Daoy (cell line): Measurements from ENCODE around the gene AXIN1. TPM values are rescaled to one million over a fixed set of nuclear protein-coding genes. Genes with fewer than 3 reads are reported as not detected.
"Not testable (repeated sequence)": the region's sequence is repeated elsewhere in the genome, so short reads cannot be mapped to it uniquely, and the experiment has no call there.

ENCODE experiments used
- DNase-seq: peaks from one replicate; pipeline ENCODE4 v3.0.0-alpha.2; 2015; ENCODE audit warnings: low read depth
- total RNA-seq: library from RNA; depleted of rRNA; stranded (reverse); fragments of >200 nt; shearing (Covaris generic); gene quantifications from 2 replicates; pipeline ENCODE4 v1.2.3, GENCODE V29; 2014; rRNA removed

AXIN1 gene, protein sequence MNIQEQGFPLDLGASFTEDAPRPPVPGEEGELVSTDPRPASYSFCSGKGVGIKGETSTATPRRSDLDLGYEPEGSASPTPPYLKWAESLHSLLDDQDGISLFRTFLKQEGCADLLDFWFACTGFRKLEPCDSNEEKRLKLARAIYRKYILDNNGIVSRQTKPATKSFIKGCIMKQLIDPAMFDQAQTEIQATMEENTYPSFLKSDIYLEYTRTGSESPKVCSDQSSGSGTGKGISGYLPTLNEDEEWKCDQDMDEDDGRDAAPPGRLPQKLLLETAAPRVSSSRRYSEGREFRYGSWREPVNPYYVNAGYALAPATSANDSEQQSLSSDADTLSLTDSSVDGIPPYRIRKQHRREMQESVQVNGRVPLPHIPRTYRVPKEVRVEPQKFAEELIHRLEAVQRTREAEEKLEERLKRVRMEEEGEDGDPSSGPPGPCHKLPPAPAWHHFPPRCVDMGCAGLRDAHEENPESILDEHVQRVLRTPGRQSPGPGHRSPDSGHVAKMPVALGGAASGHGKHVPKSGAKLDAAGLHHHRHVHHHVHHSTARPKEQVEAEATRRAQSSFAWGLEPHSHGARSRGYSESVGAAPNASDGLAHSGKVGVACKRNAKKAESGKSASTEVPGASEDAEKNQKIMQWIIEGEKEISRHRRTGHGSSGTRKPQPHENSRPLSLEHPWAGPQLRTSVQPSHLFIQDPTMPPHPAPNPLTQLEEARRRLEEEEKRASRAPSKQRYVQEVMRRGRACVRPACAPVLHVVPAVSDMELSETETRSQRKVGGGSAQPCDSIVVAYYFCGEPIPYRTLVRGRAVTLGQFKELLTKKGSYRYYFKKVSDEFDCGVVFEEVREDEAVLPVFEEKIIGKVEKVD
- total RNA-seq, result 18.1 and 19.3 TPM in 2 replicates

DNA sequence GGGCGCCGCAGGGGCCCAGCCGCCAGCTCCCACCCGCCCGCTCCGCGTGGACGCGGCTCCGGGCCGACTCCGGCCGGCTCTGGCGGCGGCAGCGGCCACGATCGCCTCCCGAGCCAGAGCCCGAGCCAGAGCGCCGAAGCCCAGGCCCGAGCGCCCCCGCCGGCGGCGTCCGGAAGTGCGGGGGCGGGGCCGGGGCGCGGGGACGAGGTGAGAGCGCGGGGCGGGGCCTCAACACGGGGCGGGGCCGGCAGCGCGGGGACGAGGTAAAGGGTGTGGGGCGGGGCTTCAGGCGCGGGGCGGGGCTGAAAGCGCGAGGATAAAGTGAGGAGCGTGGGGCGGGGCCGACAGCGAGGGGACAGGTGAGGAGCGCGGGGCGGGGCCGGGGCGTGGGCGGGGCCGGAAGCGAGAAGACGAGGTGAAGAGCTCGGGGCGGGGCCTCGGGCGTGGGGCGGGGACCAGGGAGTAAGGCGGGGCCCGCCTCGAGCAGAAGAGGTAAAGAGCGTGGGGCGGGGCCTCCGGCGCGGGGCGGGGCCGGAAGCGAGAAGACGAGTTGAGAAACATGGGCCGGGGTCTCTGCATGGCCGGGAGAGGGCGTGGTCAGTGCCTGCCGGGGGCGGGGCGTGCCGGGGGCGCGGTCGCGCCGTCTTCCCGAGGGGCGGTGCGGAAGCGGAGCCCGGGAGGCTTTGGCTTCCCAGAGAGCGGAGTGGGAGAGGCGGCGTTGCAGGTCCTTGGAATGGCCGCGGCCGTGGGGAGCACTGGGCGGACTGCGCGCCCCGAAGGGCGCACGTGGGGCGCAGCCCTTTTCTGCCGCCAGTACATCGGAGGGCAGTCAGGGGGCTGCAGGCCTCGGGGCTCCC, at the start of gene AXIN1:
Gene AXIN1 (minus strand): TSS at position 177 of the 857 bp plus-strand sequence. CDS start 5,698 bp downstream, outside the sequence.
- peak; percentile 95 for DNase-seq

- DNase-seq, result peak; percentile 90
Measured at GRCh38 chr16:401468-402348, 49.2 kb upstream of the AXIN1 start, which contains the start of gene DECR2. Gene DECR2, plus strand, starts transcription at chr16:401885. Its CDS starts 79 bp downstream, at chr16:401964.

- DNase-seq, result no peak
Measured at GRCh38 chr16:400061-400591, 47.6 kb upstream of the AXIN1 start.

- no peak for DNase-seq
Measured at GRCh38 chr16:399340-400019, 47.0 kb upstream of the AXIN1 start.

DNA sequence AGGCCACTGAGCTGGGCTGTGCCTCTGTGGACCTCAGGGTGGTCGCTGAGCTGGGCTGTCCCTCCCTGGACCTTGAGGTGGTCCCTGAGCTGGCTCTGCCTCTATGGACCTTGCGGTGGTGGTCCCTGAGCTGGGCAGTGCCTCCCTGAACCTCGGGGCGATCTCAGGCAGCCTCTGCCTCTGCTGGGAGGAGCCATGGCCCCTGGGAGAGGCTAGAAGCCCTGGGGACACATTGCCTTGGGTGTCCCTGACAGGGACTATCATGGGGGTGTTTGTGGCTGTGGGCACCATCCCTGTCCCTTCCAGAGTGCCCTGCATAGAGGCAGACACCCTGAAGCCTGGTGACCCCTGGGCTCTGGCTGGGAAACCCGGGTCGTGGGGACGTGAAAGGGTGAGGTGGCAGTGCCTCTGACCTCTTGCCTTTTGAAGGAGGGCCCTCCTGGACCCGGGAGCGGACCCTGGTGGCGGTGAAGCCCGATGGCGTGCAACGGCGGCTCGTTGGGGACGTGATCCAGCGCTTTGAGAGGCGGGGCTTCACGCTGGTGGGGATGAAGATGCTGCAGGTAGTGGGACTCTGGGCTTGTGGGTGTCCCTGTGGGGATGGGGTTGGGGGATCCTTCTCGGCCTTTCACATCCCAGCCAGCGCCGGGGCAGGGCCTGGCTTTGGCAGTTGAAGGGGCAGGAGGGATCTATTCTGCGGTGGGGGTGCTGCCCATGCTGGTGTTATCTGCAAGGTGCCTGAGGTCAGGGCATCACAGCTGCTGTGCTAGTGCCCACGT, 46.2 kb upstream of the AXIN1 start:
- no peak for DNase-seq

- DNase-seq, result peak; percentile 61
Measured at GRCh38 chr16:397736-398332, 45.3 kb upstream of the AXIN1 start.

- DNase-seq, result peak; percentile 36
Measured at GRCh38 chr16:397135-397661, 44.7 kb upstream of the AXIN1 start, which contains the start of gene NME4. Gene NME4, plus strand, starts transcription at chr16:397199. Its CDS starts 24 bp downstream, at chr16:397223.

GRCh38 chr16:396605-397004, 44.1 kb upstream of the AXIN1 start:
- peak; percentile 63 for DNase-seq

- no peak for DNase-seq
Measured at GRCh38 chr16:396199-396598, 43.7 kb upstream of the AXIN1 start.

GRCh38 chr16:392450-393030, 40.0 kb upstream of the AXIN1 start:
- DNase-seq, result no peak

DNA sequence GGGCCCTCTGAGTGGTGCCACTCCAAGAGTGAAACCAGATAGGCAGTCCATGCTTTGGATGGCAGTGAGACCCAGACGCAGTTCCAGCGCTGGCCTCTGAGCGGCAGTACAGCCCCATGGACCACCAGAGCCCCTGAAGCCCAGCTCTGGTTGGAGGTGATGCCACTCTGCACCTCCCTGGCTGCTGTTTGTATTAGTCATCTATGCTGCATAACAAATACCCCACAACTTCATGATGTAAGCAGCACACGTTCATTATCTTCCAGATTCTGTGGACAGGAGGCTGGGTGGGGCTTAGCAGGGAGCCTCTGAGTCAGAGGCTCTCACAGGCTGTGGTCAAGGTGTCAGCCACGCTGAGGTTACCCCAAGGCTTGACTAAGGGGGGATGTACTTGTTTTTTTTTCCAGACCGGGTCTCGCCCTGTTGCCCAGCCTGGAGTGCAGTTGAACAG, 39.4 kb upstream of the AXIN1 start:
- DNase-seq, result peak; percentile 82

GRCh38 chr16:389352-389751, 36.8 kb upstream of the AXIN1 start:
- no peak for DNase-seq

DNA sequence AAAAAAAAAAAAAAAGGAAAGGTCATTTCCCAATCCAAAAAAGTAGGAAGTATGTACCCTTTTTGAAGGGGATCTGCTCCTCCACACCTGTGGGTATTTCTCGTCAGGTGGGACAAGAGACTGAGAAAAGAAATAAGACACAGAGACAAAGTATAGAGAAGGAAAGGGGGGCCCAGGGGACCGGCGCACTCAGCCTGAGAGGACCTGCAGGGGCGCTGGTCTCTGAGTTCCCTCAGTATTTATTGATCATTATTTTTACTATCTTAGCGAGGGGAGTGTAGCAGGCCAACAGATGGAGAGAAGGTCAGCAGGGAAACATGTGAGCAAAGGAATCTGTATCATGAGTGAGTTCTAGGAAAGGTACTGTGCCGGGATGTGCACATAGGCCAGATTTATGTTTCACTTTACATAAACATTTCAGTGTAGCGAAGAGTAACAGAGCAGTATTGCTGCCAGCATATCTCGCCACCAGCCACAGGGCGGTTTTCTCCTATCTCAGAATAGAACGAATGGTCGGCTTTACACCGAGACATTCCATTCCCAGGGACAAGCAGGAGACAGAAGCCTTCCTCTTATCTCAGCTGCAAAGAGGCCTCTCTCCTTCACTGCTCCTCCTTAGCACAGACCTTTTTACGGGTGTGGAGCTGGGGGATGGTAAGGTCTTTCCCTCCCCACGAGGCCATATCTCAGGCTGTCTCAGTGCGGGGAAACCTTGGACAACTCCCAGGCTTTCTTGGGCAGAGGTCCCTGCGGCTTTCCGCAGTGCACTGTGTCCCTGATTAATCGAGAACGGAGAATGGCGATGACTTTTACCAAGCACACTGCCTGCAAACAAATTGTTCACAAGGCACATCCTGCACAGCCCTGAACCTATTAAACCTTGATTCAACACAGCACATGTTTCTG, 35.5 kb upstream of the AXIN1 start:
- DNase-seq, result not testable (repeated sequence)

GRCh38 chr16:386641-387156, 34.2 kb upstream of the AXIN1 start:
- no peak for DNase-seq

DNA sequence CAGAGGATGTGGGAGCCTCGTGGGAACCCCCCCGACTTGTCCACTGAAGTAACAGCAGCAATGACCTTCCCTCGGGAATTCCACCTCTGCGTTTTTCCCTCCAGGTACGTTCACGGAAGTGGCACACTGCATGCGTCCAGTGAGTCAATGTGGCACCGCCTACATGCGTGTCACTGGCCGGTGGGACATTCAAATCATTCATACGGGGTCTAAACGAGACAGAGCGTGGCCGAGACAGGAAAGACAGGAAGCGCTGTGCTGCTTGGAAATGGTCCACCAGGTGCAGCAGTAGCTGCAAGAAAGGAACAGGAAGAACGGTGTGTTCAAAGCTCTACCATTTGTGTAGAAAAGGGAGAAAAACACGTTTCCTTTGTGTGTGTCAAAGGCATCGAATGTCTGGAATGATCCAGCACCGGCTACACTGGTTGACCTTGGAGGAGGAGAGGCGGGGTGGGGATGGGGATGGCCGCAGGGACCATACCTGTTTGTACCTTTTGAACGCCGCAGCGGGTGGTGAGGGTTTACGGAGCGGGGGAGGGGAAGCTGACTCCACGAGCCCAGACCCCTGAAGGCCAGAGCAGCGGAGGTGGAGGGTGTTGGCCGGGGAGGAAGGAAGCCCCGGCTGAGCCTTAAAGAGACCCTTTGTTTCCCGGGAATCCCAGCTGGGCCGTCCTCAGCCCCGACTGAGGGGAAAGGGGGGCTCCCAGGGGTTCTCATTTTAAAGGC, 31.0 kb upstream of the AXIN1 start:
- peak; percentile 39 for DNase-seq
